Mucosa of gallbladder (tissue), 1 donor: Measurements from ENCODE around the gene RIBC1. TPM values are rescaled to one million over a fixed set of nuclear protein-coding genes. Genes with fewer than 3 reads are reported as not detected.
"Not testable (repeated sequence)": the region's sequence is repeated elsewhere in the genome, so short reads cannot be mapped to it uniquely, and the experiment has no call there.

ENCODE experiments used
- DNase-seq: peaks from one replicate; pipeline ENCODE4 v3.0.0-alpha.2; 2020; ENCODE audit warnings: low spot score
- total RNA-seq: library from RNA; stranded (reverse); gene quantifications from one replicate; pipeline ENCODE4 v1.2.1, GENCODE V29; 2021
- donor health status: DM: no; HTN: no; CAD: no.

Gene RIBC1
- 2.6 TPM for total RNA-seq

GRCh38 chrX:53422861-53423306 is at the start of gene RIBC1:
TSS of gene RIBC1 (plus strand) at chrX:53422873. CDS start at chrX:53426277, 3,404 bp downstream.
- no peak for DNase-seq

- DNase-seq: no peak
Observed at GRCh38 chrX:53373307-53373706, 49.4 kb upstream of the RIBC1 start.

DNA sequence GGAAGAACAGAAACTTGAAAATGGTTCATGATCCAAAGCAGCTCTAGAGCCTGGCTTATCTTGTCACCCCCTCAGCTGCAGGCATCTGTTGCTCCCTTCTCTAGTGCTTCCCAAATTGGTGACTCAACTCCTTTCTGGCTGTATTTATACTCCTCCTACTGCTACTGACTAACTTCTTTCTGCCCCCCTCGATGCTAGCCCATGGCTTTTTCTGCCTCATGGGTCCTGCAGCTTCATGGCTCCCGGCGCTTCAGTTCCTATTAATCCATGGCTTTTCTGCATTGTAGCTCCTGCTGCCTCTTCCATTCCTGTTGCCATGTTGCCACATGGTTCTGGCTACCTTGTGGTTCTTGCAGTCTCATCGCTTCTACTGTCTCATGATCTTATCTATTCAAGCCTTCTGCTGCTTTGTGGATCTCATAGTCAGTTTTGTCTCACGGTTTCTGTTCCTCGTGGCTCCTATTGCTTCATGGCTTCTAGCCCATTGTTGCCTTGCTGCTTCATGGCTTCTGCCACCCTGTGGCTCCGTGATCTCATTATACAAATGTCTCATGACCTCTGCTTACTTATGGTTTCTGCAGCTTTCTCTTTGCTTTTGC is 48.4 kb upstream of the RIBC1 start:
- DNase-seq: no peak

DNA sequence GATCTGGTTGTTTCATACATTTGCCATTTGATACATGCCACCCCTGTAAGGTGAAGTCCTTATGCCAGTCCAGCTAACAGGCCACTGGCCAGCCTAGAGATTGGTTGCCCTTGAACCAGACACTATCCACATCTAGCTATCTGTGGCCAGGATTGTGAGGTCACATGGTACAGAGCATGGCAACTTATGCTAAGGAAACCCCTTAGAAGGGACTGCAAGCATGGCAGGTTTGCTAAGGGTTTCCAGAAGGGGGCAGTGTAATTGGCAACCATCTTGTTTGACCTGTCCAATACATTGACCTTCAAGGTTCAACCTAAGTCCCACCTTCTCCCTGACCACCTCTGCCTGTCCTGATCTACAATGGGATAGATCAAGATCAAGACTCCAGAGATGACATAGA is 47.8 kb upstream of the RIBC1 start:
- DNase-seq: no peak

DNA sequence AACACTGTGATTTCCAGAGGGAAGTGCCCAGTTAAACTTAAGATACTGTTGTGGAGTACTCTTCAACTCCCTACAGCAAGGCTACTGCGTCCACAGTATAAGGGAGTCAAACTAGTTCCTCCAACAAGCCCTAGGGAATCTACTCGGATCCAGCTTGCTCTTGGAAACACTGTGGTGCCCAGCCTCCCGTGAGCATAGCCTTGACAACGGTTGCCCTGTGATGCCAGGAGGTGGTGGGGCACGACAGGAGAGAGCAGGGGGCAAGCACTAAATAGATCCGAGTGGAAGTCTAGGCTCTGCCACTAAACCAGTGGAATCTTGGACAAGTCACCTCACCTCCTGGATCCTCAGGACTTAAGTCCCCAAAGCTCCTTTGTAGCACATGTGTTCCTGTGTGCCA is 45.8 kb upstream of the RIBC1 start:
- DNase-seq: no peak

DNA sequence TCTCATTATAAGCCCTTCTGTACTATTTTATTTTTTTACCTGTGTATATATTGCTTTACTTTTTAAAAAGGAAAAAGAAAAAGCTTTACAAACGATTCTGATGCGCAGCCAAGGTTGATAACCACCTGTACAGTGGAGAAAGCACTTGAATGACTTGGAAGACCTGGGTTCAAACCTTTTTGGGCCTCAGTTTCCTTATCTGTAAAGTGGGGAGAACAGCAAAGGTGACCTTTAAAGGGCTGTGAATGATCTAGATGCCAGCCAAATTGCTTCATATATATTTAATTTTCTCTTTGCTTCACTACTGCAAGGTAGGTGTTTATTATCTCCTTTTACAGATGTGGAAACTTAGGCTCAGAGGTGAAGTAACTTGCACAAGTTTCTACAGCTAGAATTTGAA is 45.2 kb upstream of the RIBC1 start:
- DNase-seq: no peak

- DNase-seq: no peak
Observed at GRCh38 chrX:53379008-53379710, 43.5 kb upstream of the RIBC1 start.

- DNase-seq: no peak
Observed at GRCh38 chrX:53379747-53380146, 42.9 kb upstream of the RIBC1 start.

DNA sequence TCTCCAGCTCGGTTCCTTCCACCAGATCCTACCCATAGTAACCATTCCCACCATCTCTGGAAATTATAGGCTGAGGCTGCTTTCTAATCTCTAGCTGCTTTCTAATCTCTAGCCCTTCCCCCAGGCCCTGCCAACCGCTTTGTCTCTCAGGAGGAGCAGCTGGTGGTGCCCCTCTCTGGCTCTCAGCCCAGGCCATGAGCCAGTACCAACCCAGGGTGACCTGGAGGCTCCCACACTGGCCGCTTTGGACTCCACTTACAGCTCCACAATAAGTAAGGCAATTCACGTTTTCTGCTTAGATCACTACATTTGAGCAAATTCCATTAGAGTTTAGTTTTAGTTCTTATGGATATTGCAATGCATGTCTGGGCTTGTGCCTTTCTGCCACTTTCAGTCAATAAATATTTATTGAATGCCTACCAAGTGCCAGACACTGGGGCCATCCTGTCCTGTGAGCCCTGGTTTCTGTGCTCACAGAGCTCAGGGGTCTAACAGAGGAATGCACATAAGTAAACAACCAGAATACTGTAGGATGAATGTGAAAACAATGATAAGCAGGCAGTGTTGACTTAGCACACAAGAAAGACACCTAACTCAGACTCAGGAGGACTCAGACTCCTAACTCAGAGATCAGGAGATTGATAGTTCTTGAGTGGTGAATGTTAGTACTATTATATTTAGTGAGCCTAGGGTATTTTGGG is 39.1 kb upstream of the RIBC1 start:
- no peak for DNase-seq

DNA sequence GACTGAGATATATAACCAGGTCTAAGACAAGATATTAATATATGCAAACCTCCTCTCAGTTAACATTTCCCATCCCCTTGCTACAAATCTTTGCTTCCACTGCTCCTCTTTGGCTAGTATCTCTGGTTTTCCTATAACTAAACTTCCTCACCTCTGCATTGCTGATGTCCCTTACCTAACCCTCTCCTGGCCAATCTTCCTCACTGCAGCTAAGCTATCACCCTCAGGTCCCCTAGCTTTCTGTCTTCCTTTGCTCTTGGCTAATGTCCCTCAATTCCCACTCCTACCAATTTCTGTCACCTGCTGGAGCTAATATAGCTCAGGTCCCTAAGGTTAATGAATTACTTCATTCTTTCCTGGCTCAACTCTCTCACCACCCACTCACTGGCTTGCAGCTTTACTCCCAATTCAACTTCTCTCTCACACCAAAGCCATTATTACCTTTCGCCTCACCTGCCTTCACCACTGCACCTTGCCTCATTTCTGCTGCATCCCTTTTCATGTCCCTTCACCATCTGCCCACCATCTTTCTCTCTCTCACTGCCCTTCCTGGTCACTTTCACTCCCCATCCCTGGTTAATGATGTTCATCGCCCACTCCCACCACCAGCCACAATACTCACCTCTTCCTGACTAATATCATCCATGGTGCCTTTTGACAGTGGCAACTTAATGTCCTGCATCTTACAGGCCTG is 26.9 kb upstream of the RIBC1 start:
- no peak for DNase-seq

- DNase-seq: no peak
Observed at GRCh38 chrX:53398216-53398615, 24.5 kb upstream of the RIBC1 start.

DNA sequence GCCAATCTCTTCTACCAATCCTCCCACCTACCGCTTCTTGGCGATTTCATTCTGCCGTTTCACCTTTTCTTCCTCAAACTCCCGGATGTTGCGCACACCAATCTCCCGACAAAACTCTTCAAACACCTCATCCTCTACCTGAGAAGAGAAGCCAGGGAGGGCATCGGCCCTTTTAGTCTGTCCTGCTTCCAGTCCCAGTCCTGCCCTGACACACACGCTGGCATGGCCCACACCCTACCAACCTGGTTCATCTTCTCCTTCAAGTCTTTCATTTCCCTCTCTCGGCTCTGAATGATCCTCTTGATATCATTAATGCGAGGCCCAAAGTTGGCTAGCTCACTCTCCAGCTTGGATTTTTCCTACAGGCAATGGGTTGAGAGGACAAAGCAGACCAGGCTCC is 19.1 kb upstream of the RIBC1 start:
- no peak for DNase-seq

DNA sequence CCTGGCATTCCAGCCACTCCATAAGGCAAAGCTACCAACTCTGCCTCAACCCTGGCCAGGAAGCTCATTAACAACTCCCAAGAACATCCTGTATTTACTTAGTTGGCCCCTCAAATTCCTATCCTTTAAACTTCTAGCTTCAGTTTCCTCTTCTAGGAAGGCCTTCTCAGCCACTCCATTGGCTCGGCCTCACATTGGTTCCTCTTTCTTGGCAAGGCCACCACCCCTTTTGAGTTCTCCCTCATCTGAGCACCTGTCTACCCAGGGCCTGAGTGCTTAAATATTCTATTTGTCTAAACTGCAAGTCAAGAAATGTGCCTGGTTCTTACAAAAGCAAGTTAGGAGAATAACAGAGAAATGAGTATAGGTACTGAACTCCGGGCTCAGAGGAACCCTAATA is 10.2 kb upstream of the RIBC1 start:
- no peak for DNase-seq

DNA sequence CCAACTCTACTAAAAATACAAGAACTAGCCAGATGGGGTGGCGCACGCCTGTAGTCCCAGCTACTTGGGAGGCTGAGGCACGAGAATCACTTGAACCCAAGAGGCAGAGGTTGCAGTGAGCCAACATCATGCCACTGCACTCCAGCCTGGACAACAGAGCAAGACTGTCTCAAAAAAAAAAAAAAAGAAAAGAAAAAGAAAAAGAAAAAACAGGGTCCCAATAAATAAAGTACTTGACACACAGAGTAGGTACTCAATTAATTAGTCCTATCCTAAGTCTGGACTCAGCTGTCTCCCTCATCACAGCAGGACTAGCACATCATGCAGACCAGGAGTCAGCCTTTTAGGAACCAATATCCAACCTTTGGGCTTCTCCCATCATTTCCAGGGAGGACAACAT is 2.3 kb upstream of the RIBC1 start:
- DNase-seq: not testable (repeated sequence)

DNA sequence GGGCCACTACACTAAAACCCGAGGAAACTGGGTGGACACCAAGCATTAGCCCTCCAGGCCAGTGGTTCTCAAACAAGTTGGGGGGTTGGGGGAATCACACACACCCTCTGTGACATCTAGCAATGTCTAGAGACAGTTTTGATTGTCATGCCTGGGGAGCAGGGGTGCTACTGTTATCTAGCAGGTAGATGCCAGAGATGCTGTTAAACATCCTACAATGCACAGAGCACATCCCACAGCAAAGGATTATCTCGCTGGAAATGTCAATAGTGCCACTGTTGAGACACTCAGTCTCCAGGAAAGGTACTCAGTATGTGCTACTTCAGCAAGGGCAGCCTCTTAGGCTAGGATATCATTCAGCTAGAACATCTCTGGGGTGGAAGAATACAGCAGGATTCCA is 1.5 kb upstream of the RIBC1 start:
- no peak for DNase-seq

GRCh38 chrX:53421772-53422085 is 944 bp upstream of the RIBC1 start:
- DNase-seq: no peak

DNA sequence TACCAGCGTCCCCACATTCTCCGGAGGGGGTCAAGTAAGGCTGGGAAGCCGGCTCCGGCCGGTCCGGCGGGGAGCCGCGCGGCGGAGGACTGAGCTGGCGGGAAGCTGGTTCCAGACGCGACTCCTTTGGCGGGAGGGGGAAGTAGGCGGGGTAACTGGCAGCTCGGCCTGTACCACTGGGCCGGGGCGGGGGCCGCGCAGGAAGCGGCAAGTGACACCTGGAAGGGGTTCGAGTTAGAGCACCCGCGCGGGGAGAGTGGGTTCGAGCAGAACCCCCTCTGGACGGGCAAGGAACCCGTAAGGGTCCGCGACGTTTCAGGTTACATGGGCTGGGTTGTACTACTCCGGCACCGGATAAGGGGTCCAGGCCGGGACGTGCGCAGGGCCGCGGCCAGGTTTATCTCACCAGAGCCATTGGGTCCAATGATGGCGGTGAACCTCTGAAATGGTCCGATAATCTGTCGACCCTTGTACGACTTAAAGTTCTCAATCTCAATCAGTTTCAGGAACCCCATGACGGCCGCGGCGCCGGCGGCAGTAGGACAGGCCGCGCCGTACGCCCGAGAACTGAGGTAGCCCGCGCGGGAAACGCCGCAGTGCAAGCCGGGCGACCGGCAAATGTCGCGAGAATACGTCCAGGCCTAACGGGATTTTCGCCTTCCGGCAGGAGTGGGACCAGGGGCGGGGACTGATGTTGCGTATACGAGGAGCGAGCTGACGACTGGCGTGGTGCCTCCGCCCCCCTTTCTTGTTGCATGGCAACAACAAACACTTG is 400 bp upstream of the RIBC1 start, which contains the start of gene SMC1A:
SMC1A (minus strand) TSS at position 569 of the 775 bp plus-strand sequence; CDS start at position 515, 54 bp downstream.
- peak; percentile 99 for DNase-seq

DNA sequence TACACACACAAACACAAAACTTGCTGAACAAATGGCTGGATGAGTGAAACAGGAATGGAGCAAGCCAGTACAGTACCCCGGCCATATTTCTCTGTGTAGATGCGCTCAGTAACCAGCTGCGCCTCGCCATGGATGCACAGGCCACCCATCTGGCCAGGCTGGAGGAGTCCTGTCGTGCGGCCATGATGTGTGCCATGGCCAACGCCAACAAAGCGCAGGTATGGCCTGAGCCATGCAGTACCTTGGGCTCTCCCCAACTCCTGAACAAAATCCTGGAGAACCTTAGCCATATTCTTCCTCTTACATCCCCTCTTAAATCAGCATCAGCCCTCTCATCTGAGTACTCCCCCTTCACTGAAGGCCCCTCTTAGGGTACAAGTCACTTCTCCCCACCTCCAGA is 7.1 kb downstream of the RIBC1 start:
- DNase-seq: no peak

- DNase-seq: no peak
Observed at GRCh38 chrX:53430231-53430630, 7.6 kb downstream of the RIBC1 start.

GRCh38 chrX:53433651-53434639 is 11.3 kb downstream of the RIBC1 start, which contains the start of gene HSD17B10:
TSS of gene HSD17B10 (minus strand) at chrX:53434370. CDS start at chrX:53434345, 25 bp downstream.
- DNase-seq: peak; percentile 88
